GM12874 (cell line): ENCODE measurements around the gene EYS.

ENCODE experiments used
- CTCF ChIP-seq: IDR thresholded peaks from 2 replicates; pipeline ENCODE4 v1.5.1; 2011; ENCODE audit warnings: low read depth, mild to moderate bottlenecking, control low read depth, low read length, moderate library complexity; ENCODE audit not compliant: insufficient read depth

EYS gene

GRCh38 chr6:64969139-64969538 is 737.9 kb downstream of the EYS start:
- no peak for TF ChIP-seq CTCF

GRCh38 chr6:64955435-64955848 is 751.6 kb downstream of the EYS start:
- no peak for TF ChIP-seq CTCF

GRCh38 chr6:64949257-64949656 is 757.8 kb downstream of the EYS start:
- no peak for TF ChIP-seq CTCF

GRCh38 chr6:64948261-64948660 is 758.8 kb downstream of the EYS start:
- no peak for TF ChIP-seq CTCF

- TF ChIP-seq CTCF = no peak
These were observed 761.6 kb downstream of the EYS start for GRCh38 chr6:64945450-64945849.

GRCh38 chr6:64932486-64932885 is 774.5 kb downstream of the EYS start:
- no peak for TF ChIP-seq CTCF

- no peak for TF ChIP-seq CTCF
These were observed 776.3 kb downstream of the EYS start for GRCh38 chr6:64930681-64931080.

- TF ChIP-seq CTCF = no peak
These were observed 781.0 kb downstream of the EYS start for GRCh38 chr6:64926051-64926450.
